G401 (cell line): ENCODE results near the gene PRDM7. TPM values are rescaled to one million over a fixed set of nuclear protein-coding genes. Genes with fewer than 3 reads are reported as not detected.
"Not testable (repeated sequence)": the region's sequence is repeated elsewhere in the genome, so short reads cannot be mapped to it uniquely, and the experiment has no call there.

Experiments used
- DNase-seq: peaks from one replicate; pipeline ENCODE4 v3.0.0-alpha.2; 2015; ENCODE audit warnings: low spot score
- in situ Hi-C: cut with HindIII; loops from 2 replicates; pipeline ENCODE4 v1.10.0; 2016; ENCODE audit warnings: low sequenced_read_pairs, mixed read lengths
- total RNA-seq: library from RNA; depleted of rRNA; stranded (reverse); fragments of >200 nt; shearing (Covaris generic); gene quantifications from 2 replicates; pipeline ENCODE4 v1.2.3, GENCODE V29; 2014; rRNA removed

PRDM7 gene
- total RNA-seq, 1 experiment from 2014 or later = not detected

GRCh38 chr16:90018652-90019542 lies 58.2 kb downstream of the PRDM7 start, which contains the start of gene DBNDD1:
Gene DBNDD1 (minus strand): TSS chr16:90019456. CDS start chr16:90019341, 115 bp downstream.
- peak; percentile 65 for DNase-seq
- in situ Hi-C loops = no loop called here

GRCh38 chr16:90018297-90018651 lies 58.9 kb downstream of the PRDM7 start:
- in situ Hi-C loops = no loop called here
- DNase-seq = no peak

GRCh38 chr16:90016339-90016950 lies 60.7 kb downstream of the PRDM7 start:
- peak; percentile 93 for DNase-seq
- in situ Hi-C loops = no loop called here

- in situ Hi-C loops = no loop called here
- peak; percentile 83 for DNase-seq
Measured at GRCh38 chr16:90015586-90016338, 61.4 kb downstream of the PRDM7 start.

GRCh38 chr16:90012991-90013745 lies 64.0 kb downstream of the PRDM7 start:
- peak; percentile 50 for DNase-seq
- in situ Hi-C loops = no loop called here

- in situ Hi-C loops = no loop called here
- DNase-seq = no peak
Measured at GRCh38 chr16:90011908-90012501, 65.1 kb downstream of the PRDM7 start.

GRCh38 chr16:90011508-90011819 lies 65.7 kb downstream of the PRDM7 start:
- in situ Hi-C loops = no loop called here
- no peak for DNase-seq

- in situ Hi-C loops = no loop called here
- DNase-seq = no peak
Measured at GRCh38 chr16:90010676-90011507, 66.2 kb downstream of the PRDM7 start.

- no peak for DNase-seq
- in situ Hi-C loops = no loop called here
Measured at GRCh38 chr16:90009172-90009899, 67.8 kb downstream of the PRDM7 start.

GRCh38 chr16:90008708-90009145 lies 68.4 kb downstream of the PRDM7 start:
- in situ Hi-C loops = no loop called here
- DNase-seq = no peak

- DNase-seq, in situ Hi-C loops: not testable (repeated sequence)
Measured at GRCh38 chr16:90007635-90008234, 69.4 kb downstream of the PRDM7 start.

GRCh38 chr16:90007015-90007414 lies 70.1 kb downstream of the PRDM7 start:
- in situ Hi-C loops = no loop called here
- no peak for DNase-seq

Other genes starting within 250 kb of the PRDM7 start
- gene SPIRE2, start 248.9 kb downstream of the PRDM7 start, total RNA-seq = 21.7 and 37.2 TPM in 2 replicates
- gene TCF25, start 203.7 kb downstream of the PRDM7 start, total RNA-seq = 132 and 147 TPM in 2 replicates
- gene MC1R, start 158.5 kb downstream of the PRDM7 start, total RNA-seq = 17.2 and 20.1 TPM in 2 replicates
- gene TUBB3, start 154.0 kb downstream of the PRDM7 start, total RNA-seq = 264 and 266 TPM in 2 replicates
- gene DEF8, start 128.6 kb downstream of the PRDM7 start, total RNA-seq = 122 and 167 TPM in 2 replicates
- 21.4 and 21.5 TPM in 2 replicates for gene DBNDD1, start 57.9 kb downstream of the PRDM7 start, total RNA-seq